Measurements from ENCODE around the gene PCDH9.

- TF ChIP-seq SIN3A (IDR thresholded peaks at IDR 0.05; ENCODE audit: borderline replicate concordance, insufficient read depth, low read length): no peak
- no peak for TF ChIP-seq TAF1 (IDR thresholded peaks at IDR 0.05; ENCODE audit: borderline replicate concordance, insufficient read depth, low read length)
- TF ChIP-seq REST (IDR thresholded peaks at IDR 0.05; ENCODE audit: insufficient read depth in 1 of 2, low read depth in 2 of 2, low read length in 2 of 2): no peak
- TF ChIP-seq POLR2AphosphoS5 (IDR thresholded peaks at IDR 0.05; ENCODE audit: low read depth, low read length): no peak
Measured at GRCh38 chr13:66483712-66484111, 746.4 kb downstream of the PCDH9 start.
